Large intestine (tissue), 3 donors: ENCODE results near the gene CPED1. TPM values are rescaled to one million over a fixed set of nuclear protein-coding genes. Genes with fewer than 3 reads are reported as not detected.

Experiments
- DNase-seq, 2 donors: peaks; one replicate each; pipeline versions ENCODE4 v3.0.0 to v3.0.0-alpha.2; 2013
- H3K27ac ChIP-seq: one replicate; pipeline ENCODE4 v1.5.1; 2013; ENCODE audit warnings: low read length
- H3K27me3 ChIP-seq: 2 replicates; pipeline ENCODE4 v1.6.1; 2013; ENCODE audit warnings: low read length; ENCODE audit not compliant: control insufficient read depth, insufficient read depth
- H3K36me3 ChIP-seq: 2 replicates; pipeline ENCODE4 v1.6.1; 2013; ENCODE audit warnings: low read length; ENCODE audit not compliant: control insufficient read depth, insufficient read depth
- H3K4me1 ChIP-seq: one replicate; pipeline ENCODE4 v1.6.1; 2013; ENCODE audit warnings: low read length; ENCODE audit not compliant: control insufficient read depth, insufficient read depth
- H3K4me3 ChIP-seq: one replicate; pipeline ENCODE4 v1.5.1; 2013; ENCODE audit warnings: low read length
- H3K9me3 ChIP-seq: one replicate; pipeline ENCODE4 v1.6.1; 2013; ENCODE audit warnings: mild to moderate bottlenecking, low read depth, low read length, moderate library complexity; ENCODE audit not compliant: control insufficient read depth
- WGBS: methylation state at CpG from one replicate; pipeline ENCODE4 v1.1.5; 2013; ENCODE audit warnings: low lambda C conversion rate; ENCODE audit not compliant: insufficient coverage; 5-methylcytosine and 5-hydroxymethylcytosine counted together
- polyA plus RNA-seq: library from polyadenylated mRNA; unstranded; fragments of 120-200 nt; gene quantifications from one replicate; pipeline ENCODE4 v1.2.1, GENCODE V29; 2013

CPED1 gene
- polyA plus RNA-seq, 1 donor = 12.1 TPM

GRCh38 chr7:121080257-121080912 lies 91.9 kb downstream of the CPED1 start:
- no peaks in the 10 kb centered on the region for H3K27me3 ChIP-seq
- WGBS = 93% methylated on average over 2 of the region's 2 CpGs

GRCh38 chr7:121080913-121081326 lies 92.4 kb downstream of the CPED1 start:
- no peaks in the 10 kb centered on the region for H3K27me3 ChIP-seq
- no peaks in the 10 kb centered on the region for H3K9me3 ChIP-seq
- no peaks in the 10 kb centered on the region for H3K4me1 ChIP-seq
- H3K36me3 ChIP-seq = no peaks in the 10 kb centered on the region
- H3K4me3 ChIP-seq = no peak overlapping the region
- no peak for DNase-seq
- 74% methylated on average over 3 of the region's 4 CpGs for WGBS
- no peak overlapping the region for H3K27ac ChIP-seq

More at GRCh38 chr7:121080257-121080912, 91.9 kb downstream of the CPED1 start:
- H3K27ac ChIP-seq = no peak overlapping the region
- H3K36me3 ChIP-seq = no peaks in the 10 kb centered on the region
- no peak overlapping the region for H3K4me3 ChIP-seq
- H3K9me3 ChIP-seq = no peaks in the 10 kb centered on the region
- DNase-seq = no peak
- H3K4me1 ChIP-seq = no peaks in the 10 kb centered on the region

GRCh38 chr7:121081327-121081936 lies 92.9 kb downstream of the CPED1 start:
- WGBS = no CpG with 5 or more reads among the region's 3 CpGs
- DNase-seq = peak; percentile 23 to 38
- H3K4me3 ChIP-seq = no peak overlapping the region
- no peaks in the 10 kb centered on the region for H3K9me3 ChIP-seq
- no peak overlapping the region for H3K27ac ChIP-seq
- no peaks in the 10 kb centered on the region for H3K36me3 ChIP-seq
- no peaks in the 10 kb centered on the region for H3K4me1 ChIP-seq
- H3K27me3 ChIP-seq = no peaks in the 10 kb centered on the region

- H3K4me1 ChIP-seq = no peaks in the 10 kb centered on the region
- H3K9me3 ChIP-seq = no peaks in the 10 kb centered on the region
- H3K36me3 ChIP-seq = no peaks in the 10 kb centered on the region
- H3K4me3 ChIP-seq = no peak overlapping the region
- H3K27ac ChIP-seq = no peak overlapping the region
- no peak for DNase-seq
- no peaks in the 10 kb centered on the region for H3K27me3 ChIP-seq
Observed at GRCh38 chr7:121082400-121083101, 94.0 kb downstream of the CPED1 start.

- Histone ChIP-seq H3K9me3 (no peaks in the 10 kb centered on the region), H3K4me1 (no peaks in the 10 kb centered on the region), H3K36me3 (no peaks in the 10 kb centered on the region), H3K27me3 (no peaks in the 10 kb centered on the region), H3K27ac (no peak overlapping the region), H3K4me3 (no peak overlapping the region)
- 100% methylated on average over 1 of the region's 4 CpGs for WGBS
- no peak for DNase-seq
Observed at GRCh38 chr7:121083138-121083789, 94.8 kb downstream of the CPED1 start.

- Histone ChIP-seq H3K4me1 (no peaks in the 10 kb centered on the region), H3K27me3 (no peaks in the 10 kb centered on the region), H3K4me3 (no peak overlapping the region), H3K9me3 (no peaks in the 10 kb centered on the region), H3K36me3 (no peaks in the 10 kb centered on the region), H3K27ac (no peak overlapping the region)
- WGBS = no CpG with 5 or more reads among the region's 1 CpG
- no peak for DNase-seq
Observed at GRCh38 chr7:121083790-121084251, 95.3 kb downstream of the CPED1 start.

- no peaks in the 10 kb centered on the region for H3K4me1 ChIP-seq
Observed at GRCh38 chr7:121084256-121084655, 95.7 kb downstream of the CPED1 start.

GRCh38 chr7:121084748-121085336 lies 96.3 kb downstream of the CPED1 start:
- no peak for DNase-seq
- Histone ChIP-seq H3K9me3 (no peaks in the 10 kb centered on the region), H3K4me1 (no peaks in the 10 kb centered on the region), H3K27ac (no peak overlapping the region), H3K4me3 (no peak overlapping the region), H3K27me3 (no peaks in the 10 kb centered on the region), H3K36me3 (no peaks in the 10 kb centered on the region)
- WGBS = no CpG with 5 or more reads among the region's 5 CpGs

More at GRCh38 chr7:121084256-121084655, 95.7 kb downstream of the CPED1 start:
- Histone ChIP-seq H3K27ac (no peak overlapping the region), H3K36me3 (no peaks in the 10 kb centered on the region), H3K27me3 (no peaks in the 10 kb centered on the region), H3K4me3 (no peak overlapping the region), H3K9me3 (no peaks in the 10 kb centered on the region)
- no peak for DNase-seq
- WGBS = 67% methylated on average over 1 of the region's 2 CpGs

- Histone ChIP-seq H3K4me3 (no peak overlapping the region), H3K27ac (no peak overlapping the region), H3K36me3 (no peaks in the 10 kb centered on the region), H3K4me1 (no peaks in the 10 kb centered on the region), H3K27me3 (no peaks in the 10 kb centered on the region), H3K9me3 (no peaks in the 10 kb centered on the region)
- DNase-seq = no peak
- 40% methylated on average over 2 of the region's 3 CpGs for WGBS
Observed at GRCh38 chr7:121085922-121086321, 97.4 kb downstream of the CPED1 start.

GRCh38 chr7:121088870-121089269 lies 100.4 kb downstream of the CPED1 start:
- H3K9me3 ChIP-seq = no peaks in the 10 kb centered on the region
- no peak for DNase-seq
- no peak overlapping the region for H3K27ac ChIP-seq
- H3K27me3 ChIP-seq = no peaks in the 10 kb centered on the region
- H3K36me3 ChIP-seq = no peaks in the 10 kb centered on the region
- no peaks in the 10 kb centered on the region for H3K4me1 ChIP-seq
- H3K4me3 ChIP-seq = no peak overlapping the region
